Right lung (tissue), 5 donors: Measurements from ENCODE around the gene TNFAIP2. TPM values are rescaled to one million over a fixed set of nuclear protein-coding genes. Genes with fewer than 3 reads are reported as not detected.
"Not testable (repeated sequence)": the region's sequence is repeated elsewhere in the genome, so short reads cannot be mapped to it uniquely, and the experiment has no call there.

Experiments
- DNase-seq, 2 donors: peaks; one replicate each; pipeline ENCODE4 v3.0.0-alpha.2; 2013
- polyA plus RNA-seq, 5 donors: library from polyadenylated mRNA; unstranded; fragments of 120-200 nt; gene quantifications; one replicate each; pipeline versions ENCODE4 v1.2.1 to v1.2.3, GENCODE V29; 2013; ENCODE audit warnings: inconsistent platforms in 1 of 5, low replicate concordance in 1 of 5; ENCODE audit not compliant: insufficient read length in 5 of 5, insufficient read depth in 1 of 5

Gene TNFAIP2
- polyA plus RNA-seq, 5 donors = 25.6 to 41.7 (median 35.6) TPM

- DNase-seq = not testable (repeated sequence)
These were observed 3.7 kb upstream of the TNFAIP2 start for GRCh38 chr14:103119527-103119926.

DNA sequence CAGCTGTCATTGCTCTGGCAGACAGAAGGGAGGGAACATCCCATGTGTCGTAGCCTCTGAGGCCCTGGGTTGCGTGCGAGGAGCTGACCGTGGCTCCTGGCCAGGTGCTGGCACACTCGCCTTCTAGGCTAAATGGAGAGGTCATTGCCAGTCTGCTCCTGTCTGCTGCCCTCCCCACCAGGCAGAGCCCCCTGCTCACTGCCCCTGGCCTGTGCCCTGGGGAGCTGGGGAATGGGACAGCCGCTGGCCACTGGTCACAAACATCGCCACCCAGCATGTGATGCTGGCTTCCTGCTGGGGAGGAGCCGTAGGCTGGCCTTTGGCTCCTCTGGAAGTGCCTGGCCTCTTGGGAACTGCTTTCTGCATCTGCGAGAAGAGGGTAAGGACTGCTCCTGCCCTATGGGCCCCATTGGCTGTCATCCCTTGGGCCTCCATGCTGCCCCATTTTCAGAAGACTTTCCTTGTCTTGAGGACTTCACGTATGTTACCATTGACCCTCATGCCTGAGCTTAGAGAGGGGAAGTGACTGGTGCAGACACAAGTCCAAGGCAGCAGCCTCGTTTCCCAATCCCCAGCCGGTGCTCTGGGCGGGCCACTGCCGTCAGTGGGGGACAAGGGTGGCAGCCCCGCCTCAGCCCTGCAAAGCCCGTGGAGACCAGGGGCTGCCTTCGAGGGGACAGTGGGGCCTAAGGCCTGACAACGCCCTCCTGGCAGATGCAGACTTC, 2.0 kb upstream of the TNFAIP2 start:
- DNase-seq = peak in 1 of 2 donors; percentile 69

- peak; percentile 83 to 84 for DNase-seq
These were observed 1.2 kb upstream of the TNFAIP2 start for GRCh38 chr14:103121846-103122584.

DNA sequence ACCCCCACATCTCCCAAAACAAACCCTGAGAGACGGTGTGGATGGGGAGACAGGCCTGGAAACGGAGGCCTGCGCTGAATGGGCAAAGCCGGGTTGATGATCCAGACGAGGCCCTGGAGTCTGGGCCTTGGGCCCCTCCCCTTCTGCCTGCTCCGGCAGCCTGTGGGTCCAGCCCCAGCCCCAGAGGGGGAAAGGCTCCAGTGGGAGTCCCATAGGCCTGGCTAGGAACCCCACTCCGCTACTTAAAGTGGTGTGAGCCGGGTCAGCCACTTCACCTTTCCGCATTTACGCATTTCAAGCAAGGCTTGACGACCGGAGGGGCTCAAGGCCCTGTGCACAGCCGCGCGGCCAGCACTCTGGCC, 695 bp upstream of the TNFAIP2 start:
- DNase-seq = no peak

GRCh38 chr14:103123634-103124500, 606 bp downstream of the TNFAIP2 start:
- no peak for DNase-seq

GRCh38 chr14:103124501-103125001, 1.3 kb downstream of the TNFAIP2 start:
- DNase-seq = no peak

DNA sequence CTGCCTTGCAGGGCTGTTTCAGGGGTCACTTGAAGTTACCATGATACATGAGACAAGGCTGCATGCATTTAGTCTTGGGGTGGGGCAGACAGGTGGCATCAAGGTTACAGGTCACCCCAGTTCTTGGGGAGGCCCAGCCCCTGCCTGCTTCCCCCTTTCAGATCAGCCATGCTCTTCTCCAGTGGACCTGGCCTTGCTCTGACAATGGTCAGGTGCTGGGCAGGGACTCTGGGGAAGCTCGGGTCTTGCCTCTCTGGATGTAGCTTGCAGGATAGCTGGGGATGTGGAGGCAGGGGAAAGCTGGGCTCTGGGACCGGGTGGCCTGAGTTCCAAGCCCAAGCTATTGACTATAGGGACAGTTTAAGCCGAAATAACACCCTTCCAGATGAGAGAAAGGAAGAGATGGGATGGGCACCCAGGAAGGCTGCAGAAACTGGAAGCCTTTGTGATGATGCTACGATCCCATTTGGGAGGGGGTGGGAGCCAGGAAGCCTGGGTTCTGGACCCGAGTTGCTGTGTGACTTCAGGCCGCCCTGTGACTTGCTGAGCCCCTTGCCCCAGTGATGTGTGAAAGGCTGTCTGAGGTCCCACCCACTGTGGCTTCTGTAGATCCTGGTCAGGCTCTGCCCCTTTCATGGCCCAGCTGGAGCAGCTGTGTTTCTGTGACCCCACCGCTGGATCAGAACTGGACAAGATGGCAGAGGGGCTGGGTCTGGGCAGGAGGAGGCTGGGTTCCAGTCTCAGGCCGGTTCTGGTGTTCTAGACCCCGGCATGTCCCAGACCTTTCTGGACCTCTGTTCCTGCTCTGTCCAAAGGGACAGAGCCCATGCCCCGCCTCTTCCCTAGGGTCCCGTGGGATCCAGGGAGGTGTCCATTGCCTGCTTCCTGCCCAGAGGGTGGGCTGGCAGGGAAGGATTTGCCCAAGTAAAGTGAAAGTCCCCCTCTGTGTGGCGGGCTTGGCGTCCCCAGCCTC, 2.1 kb downstream of the TNFAIP2 start:
- no peak for DNase-seq

DNA sequence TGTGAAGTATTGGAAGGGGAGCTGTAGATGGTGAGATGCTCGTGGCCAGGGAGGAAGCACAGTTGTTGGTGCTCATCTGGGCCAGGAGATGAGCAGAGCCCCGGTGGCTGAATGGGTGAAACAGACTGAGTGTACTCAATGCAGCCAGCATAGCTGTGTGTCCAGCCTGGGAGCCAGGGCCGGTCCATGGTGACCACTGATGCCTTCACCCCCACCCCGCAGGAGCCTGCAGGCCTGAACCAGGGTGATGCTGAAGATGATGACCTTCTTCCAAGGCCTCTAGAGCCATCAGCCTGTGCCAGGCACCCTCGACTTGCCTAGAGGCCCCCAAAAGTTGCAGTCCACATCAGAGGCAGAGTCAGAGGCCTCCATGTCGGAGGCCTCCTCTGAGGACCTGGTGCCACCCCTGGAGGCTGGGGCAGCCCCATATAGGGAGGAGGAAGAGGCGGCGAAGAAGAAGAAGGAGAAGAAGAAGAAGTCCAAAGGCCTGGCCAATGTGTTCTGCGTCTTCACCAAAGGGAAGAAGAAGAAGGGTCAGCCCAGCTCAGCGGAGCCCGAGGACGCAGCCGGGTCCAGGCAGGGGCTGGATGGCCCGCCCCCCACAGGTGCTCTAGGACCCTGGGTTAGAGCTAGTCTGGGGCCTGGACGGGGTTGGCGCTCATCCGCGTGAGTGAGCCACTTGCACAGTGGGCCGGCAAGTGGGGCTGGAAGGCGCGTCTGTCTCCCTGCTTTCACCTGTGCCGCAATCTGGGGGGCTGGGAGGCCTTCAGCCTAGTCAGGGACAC, 3.0 kb downstream of the TNFAIP2 start:
- no peak for DNase-seq

DNA sequence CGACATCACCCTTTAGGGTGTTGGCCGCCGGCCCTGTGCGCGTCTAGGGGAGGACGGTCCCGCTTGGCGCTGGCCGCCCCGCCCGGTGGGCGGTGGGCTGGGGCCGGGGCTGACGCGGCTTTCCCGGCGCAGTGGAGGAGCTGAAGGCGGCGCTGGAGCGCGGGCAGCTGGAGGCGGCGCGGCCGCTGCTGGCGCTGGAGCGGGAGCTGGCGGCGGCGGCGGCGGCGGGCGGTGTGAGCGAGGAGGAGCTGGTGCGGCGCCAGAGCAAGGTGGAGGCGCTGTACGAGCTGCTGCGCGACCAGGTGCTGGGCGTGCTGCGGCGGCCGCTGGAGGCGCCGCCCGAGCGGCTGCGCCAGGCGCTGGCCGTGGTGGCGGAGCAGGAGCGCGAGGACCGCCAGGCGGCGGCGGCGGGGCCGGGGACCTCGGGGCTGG, 3.6 kb downstream of the TNFAIP2 start:
- peak in 1 of 2 donors; percentile 58 for DNase-seq

DNA sequence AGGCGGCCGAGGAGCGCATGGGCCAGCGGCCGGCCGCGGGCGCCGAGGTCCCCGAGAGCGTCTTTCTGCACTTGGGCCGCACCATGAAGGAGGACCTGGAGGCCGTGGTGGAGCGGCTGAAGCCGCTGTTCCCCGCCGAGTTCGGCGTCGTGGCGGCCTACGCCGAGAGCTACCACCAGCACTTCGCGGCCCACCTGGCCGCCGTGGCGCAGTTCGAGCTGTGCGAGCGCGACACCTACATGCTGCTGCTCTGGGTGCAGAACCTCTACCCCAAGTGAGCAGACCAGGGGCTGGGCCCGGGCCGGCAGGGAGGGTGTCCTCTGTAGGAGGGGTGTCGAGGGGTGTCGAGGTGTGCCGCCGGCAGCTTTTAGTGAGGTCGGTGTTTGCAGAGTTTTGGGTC, 4.1 kb downstream of the TNFAIP2 start:
- no peak for DNase-seq

- no peak for DNase-seq
These were observed 4.8 kb downstream of the TNFAIP2 start for GRCh38 chr14:103127861-103128598.

DNA sequence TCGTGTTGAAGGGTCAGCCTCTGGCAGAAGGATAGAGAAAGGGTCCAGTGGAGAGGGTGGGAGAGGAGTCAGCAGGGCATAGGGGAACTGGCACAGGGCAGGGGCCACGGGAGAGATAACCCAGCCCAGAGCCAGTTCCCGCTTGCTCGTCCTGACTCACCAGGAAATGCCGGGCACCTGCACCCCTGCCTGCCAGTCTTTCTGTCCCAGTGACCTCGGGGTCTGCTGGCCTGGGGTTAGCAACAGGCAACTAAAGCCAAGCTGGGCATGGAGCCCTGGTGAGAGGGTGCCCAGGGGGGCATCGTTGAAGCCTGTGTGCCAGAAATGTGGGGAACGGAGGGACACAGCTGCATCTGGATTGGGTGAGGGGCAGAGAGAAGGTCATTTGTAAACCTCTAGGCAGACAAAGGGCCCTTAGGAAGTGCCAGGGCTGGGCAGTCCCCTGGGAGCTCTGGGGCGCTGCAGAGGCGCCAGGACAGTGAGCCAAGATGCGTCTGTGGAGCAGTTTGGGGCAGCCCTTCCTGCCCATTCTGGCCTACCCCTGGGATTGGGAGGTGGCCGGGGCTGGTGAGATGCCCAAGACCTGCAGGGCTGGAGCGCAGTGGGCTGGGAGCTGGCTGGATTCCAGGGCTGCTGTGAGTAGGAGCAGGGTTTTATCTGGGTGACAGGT, 5.5 kb downstream of the TNFAIP2 start:
- no peak for DNase-seq

- no peak for DNase-seq
These were observed 6.2 kb downstream of the TNFAIP2 start for GRCh38 chr14:103129301-103130016.

- DNase-seq = no peak
These were observed 6.9 kb downstream of the TNFAIP2 start for GRCh38 chr14:103130017-103130764.

- no peak for DNase-seq
These were observed 7.7 kb downstream of the TNFAIP2 start for GRCh38 chr14:103130965-103131364.

DNA sequence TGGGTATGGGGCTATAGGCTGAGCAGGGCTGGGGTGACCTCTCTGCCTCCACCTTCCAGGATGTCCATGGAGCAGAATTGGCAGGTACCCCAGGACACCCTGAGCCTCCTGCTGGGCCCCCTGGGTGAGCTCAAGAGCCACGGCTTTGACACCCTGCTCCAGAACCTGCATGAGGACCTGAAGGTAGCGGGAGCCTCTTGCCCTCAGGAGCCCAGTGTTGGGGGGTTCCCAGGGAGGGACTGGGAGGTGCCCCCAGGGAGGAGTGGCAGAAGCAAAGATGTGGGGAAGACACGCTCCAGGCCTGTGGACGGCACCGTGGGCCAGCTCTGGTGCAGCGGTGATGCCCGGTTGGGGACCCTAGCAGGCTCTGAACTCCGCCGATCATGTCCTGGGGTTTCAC, 8.3 kb downstream of the TNFAIP2 start:
- no peak for DNase-seq
